ENCODE measurements around the gene VPS51.

DNA sequence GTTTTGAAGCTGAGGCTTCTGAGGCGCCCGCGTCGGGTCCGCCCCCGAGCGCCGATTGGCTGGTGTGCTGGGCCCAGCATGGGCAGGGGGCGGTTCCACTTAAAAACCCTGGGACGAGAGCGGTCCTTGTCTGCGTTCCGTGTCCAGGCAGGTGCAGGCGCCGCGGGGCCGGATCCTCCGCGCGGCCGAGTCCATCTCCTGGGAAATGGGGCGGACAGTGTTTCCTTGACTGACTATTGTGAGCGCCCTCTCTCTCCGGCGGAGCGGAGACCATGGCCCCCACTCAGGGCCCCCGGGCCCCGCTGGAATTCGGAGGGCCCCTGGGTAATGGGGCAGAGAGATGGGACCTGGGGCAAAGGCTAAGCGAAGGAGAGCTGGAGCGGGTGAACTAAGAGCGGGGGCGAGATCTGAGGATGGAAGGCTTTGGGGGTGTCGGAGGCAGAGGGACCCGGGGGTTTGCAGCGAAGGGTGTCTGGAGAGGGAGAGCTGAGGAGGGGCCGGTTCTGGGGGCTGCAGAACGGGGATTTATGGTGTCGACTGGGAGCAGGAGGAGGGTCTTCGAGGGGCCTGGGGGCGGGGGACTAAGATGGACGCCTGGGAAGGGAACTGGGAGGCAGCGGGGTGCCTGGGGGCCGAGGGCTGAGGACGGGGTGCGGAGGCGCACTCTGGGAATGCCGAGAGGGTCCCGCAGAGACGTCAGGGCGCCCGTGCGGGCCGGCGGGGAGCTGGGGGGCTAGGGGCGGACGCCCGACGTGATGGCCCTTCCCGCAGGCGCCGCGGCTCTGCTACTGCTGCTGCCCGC, 15.9 kb downstream of the VPS51 start, which contains the start of gene TM7SF2:
- TF ChIP-seq, protein P1, sequence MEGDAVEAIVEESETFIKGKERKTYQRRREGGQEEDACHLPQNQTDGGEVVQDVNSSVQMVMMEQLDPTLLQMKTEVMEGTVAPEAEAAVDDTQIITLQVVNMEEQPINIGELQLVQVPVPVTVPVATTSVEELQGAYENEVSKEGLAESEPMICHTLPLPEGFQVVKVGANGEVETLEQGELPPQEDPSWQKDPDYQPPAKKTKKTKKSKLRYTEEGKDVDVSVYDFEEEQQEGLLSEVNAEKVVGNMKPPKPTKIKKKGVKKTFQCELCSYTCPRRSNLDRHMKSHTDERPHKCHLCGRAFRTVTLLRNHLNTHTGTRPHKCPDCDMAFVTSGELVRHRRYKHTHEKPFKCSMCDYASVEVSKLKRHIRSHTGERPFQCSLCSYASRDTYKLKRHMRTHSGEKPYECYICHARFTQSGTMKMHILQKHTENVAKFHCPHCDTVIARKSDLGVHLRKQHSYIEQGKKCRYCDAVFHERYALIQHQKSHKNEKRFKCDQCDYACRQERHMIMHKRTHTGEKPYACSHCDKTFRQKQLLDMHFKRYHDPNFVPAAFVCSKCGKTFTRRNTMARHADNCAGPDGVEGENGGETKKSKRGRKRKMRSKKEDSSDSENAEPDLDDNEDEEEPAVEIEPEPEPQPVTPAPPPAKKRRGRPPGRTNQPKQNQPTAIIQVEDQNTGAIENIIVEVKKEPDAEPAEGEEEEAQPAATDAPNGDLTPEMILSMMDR (conservative IDR thresholded peaks at IDR 0.05; ENCODE audit: low read depth in 2 of 2) = no peak
- no peak for TF ChIP-seq CREB1 (CRISPR knock-in tag; IDR thresholded peaks at IDR 0.05; ENCODE audit: low read depth)
- TF ChIP-seq, protein P2, sequence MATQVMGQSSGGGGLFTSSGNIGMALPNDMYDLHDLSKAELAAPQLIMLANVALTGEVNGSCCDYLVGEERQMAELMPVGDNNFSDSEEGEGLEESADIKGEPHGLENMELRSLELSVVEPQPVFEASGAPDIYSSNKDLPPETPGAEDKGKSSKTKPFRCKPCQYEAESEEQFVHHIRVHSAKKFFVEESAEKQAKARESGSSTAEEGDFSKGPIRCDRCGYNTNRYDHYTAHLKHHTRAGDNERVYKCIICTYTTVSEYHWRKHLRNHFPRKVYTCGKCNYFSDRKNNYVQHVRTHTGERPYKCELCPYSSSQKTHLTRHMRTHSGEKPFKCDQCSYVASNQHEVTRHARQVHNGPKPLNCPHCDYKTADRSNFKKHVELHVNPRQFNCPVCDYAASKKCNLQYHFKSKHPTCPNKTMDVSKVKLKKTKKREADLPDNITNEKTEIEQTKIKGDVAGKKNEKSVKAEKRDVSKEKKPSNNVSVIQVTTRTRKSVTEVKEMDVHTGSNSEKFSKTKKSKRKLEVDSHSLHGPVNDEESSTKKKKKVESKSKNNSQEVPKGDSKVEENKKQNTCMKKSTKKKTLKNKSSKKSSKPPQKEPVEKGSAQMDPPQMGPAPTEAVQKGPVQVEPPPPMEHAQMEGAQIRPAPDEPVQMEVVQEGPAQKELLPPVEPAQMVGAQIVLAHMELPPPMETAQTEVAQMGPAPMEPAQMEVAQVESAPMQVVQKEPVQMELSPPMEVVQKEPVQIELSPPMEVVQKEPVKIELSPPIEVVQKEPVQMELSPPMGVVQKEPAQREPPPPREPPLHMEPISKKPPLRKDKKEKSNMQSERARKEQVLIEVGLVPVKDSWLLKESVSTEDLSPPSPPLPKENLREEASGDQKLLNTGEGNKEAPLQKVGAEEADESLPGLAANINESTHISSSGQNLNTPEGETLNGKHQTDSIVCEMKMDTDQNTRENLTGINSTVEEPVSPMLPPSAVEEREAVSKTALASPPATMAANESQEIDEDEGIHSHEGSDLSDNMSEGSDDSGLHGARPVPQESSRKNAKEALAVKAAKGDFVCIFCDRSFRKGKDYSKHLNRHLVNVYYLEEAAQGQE (IDR thresholded peaks at IDR 0.05; ENCODE audit: unreplicated experiment) = no peak
- no peak for TF ChIP-seq EZH2phosphoT487 (IDR thresholded peaks at IDR 0.05; ENCODE audit: unreplicated experiment)
- peak; percentile 96 for TF ChIP-seq POLR2AphosphoS5 (IDR thresholded peaks at IDR 0.05; ENCODE audit: low read depth)
- no peak for TF ChIP-seq EZH2 (IDR thresholded peaks at IDR 0.05; ENCODE audit: low read depth, unreplicated experiment)
- TF ChIP-seq, protein P3, sequence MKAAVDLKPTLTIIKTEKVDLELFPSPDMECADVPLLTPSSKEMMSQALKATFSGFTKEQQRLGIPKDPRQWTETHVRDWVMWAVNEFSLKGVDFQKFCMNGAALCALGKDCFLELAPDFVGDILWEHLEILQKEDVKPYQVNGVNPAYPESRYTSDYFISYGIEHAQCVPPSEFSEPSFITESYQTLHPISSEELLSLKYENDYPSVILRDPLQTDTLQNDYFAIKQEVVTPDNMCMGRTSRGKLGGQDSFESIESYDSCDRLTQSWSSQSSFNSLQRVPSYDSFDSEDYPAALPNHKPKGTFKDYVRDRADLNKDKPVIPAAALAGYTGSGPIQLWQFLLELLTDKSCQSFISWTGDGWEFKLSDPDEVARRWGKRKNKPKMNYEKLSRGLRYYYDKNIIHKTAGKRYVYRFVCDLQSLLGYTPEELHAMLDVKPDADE (IDR thresholded peaks at IDR 0.05) = no peak
- TF ChIP-seq STAT1 (IDR thresholded peaks at IDR 0.05; ENCODE audit: unreplicated experiment) = no peak
- no peak for TF ChIP-seq ZNF114 (CRISPR knock-in tag; IDR thresholded peaks at IDR 0.05)
- TF ChIP-seq NANOG (IDR thresholded peaks at IDR 0.05; ENCODE audit: borderline replicate concordance) = no peak
- TF ChIP-seq JUNB (IDR thresholded peaks at IDR 0.05; ENCODE audit: unreplicated experiment) = no peak
- no peak for TF ChIP-seq ZNF331 (CRISPR knock-in tag; IDR thresholded peaks at IDR 0.05; ENCODE audit: low read depth)
- TF ChIP-seq, protein P4, sequence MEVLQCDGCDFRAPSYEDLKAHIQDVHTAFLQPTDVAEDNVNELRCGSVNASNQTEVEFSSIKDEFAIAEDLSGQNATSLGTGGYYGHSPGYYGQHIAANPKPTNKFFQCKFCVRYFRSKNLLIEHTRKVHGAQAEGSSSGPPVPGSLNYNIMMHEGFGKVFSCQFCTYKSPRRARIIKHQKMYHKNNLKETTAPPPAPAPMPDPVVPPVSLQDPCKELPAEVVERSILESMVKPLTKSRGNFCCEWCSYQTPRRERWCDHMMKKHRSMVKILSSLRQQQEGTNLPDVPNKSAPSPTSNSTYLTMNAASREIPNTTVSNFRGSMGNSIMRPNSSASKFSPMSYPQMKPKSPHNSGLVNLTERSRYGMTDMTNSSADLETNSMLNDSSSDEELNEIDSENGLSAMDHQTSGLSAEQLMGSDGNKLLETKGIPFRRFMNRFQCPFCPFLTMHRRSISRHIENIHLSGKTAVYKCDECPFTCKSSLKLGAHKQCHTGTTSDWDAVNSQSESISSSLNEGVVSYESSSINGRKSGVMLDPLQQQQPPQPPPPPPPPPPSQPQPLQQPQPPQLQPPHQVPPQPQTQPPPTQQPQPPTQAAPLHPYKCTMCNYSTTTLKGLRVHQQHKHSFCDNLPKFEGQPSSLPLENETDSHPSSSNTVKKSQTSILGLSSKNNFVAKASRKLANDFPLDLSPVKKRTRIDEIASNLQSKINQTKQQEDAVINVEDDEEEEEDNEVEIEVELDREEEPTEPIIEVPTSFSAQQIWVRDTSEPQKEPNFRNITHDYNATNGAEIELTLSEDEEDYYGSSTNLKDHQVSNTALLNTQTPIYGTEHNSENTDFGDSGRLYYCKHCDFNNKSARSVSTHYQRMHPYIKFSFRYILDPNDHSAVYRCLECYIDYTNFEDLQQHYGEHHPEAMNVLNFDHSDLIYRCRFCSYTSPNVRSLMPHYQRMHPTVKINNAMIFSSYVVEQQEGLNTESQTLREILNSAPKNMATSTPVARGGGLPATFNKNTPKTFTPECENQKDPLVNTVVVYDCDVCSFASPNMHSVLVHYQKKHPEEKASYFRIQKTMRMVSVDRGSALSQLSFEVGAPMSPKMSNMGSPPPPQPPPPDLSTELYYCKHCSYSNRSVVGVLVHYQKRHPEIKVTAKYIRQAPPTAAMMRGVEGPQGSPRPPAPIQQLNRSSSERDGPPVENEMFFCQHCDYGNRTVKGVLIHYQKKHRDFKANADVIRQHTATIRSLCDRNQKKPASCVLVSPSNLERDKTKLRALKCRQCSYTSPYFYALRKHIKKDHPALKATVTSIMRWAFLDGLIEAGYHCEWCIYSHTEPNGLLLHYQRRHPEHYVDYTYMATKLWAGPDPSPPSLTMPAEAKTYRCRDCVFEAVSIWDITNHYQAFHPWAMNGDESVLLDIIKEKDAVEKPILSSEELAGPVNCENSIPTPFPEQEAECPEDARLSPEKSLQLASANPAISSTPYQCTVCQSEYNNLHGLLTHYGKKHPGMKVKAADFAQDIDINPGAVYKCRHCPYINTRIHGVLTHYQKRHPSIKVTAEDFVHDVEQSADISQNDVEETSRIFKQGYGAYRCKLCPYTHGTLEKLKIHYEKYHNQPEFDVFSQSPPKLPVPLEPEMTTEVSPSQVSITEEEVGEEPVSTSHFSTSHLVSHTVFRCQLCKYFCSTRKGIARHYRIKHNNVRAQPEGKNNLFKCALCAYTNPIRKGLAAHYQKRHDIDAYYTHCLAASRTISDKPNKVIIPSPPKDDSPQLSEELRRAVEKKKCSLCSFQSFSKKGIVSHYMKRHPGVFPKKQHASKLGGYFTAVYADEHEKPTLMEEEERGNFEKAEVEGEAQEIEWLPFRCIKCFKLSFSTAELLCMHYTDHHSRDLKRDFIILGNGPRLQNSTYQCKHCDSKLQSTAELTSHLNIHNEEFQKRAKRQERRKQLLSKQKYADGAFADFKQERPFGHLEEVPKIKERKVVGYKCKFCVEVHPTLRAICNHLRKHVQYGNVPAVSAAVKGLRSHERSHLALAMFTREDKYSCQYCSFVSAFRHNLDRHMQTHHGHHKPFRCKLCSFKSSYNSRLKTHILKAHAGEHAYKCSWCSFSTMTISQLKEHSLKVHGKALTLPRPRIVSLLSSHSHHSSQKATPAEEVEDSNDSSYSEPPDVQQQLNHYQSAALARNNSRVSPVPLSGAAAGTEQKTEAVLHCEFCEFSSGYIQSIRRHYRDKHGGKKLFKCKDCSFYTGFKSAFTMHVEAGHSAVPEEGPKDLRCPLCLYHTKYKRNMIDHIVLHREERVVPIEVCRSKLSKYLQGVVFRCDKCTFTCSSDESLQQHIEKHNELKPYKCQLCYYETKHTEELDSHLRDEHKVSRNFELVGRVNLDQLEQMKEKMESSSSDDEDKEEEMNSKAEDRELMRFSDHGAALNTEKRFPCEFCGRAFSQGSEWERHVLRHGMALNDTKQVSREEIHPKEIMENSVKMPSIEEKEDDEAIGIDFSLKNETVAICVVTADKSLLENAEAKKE (CRISPR knock-in tag; IDR thresholded peaks at IDR 0.05) = no peak
